HG03565 (cell line): ENCODE results near the gene ATF1.
"Not testable (repeated sequence)": the region's sequence is repeated elsewhere in the genome, so short reads cannot be mapped to it uniquely, and the experiment has no call there.

ENCODE experiments used
- ATAC-seq: cut with Tn5 transposase; IDR thresholded peaks from one replicate; pipeline ENCODE4 v1.9.1; 2021; ENCODE audit warnings: mild to moderate bottlenecking, moderate library complexity; ENCODE audit not compliant: unreplicated experiment

The ATF1 gene

GRCh38 chr12:50790081-50790480 lies 26.2 kb downstream of the ATF1 start:
- no peak for ATAC-seq

DNA sequence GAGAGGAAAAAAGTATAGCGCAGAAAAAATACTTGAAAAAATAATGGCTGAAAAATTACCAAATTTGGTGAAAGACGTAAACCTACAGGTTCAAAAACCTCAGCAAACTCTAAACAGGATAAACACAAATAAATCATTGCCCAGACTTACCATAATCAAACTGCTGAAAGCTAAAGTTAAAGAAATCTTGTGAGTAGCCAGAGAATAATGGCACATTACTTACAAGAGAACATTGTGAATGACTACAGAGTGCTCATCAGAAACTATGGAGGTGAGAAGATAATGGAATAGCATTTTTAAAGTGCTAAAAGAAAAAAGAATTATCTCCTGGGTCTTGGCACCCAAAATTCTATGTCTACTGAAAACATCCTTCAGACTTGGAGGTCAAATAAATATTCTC lies 36.0 kb downstream of the ATF1 start:
- no peak for ATAC-seq

- no peak for ATAC-seq
Observed at GRCh38 chr12:50803230-50803875, 39.5 kb downstream of the ATF1 start.

GRCh38 chr12:50806176-50806575 lies 42.3 kb downstream of the ATF1 start:
- no peak for ATAC-seq

DNA sequence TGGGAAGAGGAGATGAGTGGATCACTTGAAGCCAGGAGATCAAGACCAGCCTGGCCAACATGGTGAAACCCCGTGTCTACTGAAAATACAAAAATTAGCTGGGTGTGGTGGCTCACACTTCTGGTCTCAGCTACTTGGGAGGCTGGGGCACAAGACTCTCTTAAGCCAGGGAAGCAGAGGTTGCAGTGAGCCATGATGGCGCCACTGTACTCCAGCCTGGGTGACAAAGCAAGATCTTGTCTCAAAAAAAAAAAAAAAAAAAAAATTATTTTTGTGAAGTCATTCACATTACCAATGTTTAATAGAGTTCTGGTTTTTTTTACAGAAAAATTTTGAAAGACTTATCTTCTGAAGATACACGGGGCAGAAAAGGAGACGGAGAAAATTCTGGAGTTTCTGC lies 45.2 kb downstream of the ATF1 start:
- ATAC-seq: not testable (repeated sequence)

DNA sequence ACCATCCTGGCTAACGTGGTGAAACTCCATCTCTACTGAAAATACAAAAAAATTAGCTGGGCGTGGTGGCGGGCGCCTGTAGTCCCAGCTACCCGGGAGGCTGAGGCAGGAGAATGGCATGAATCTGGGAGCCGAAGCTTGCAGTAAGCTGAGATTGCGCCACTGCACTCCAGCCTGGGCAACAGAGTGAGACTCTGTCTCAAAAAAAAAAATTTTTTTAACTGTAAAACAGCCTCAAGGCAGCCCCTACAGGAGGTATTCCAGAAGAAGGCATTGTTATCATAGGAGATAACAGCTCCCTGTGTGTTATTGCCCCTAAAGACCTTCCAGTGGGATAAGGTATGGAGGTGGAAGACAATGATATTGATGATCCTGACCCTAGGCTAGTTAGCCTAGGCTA lies 51.0 kb downstream of the ATF1 start:
- ATAC-seq: not testable (repeated sequence)

- ATAC-seq: no peak
Observed at GRCh38 chr12:50820177-50820576, 56.3 kb downstream of the ATF1 start.

GRCh38 chr12:50822082-50822481 lies 58.2 kb downstream of the ATF1 start:
- ATAC-seq: no peak

DNA sequence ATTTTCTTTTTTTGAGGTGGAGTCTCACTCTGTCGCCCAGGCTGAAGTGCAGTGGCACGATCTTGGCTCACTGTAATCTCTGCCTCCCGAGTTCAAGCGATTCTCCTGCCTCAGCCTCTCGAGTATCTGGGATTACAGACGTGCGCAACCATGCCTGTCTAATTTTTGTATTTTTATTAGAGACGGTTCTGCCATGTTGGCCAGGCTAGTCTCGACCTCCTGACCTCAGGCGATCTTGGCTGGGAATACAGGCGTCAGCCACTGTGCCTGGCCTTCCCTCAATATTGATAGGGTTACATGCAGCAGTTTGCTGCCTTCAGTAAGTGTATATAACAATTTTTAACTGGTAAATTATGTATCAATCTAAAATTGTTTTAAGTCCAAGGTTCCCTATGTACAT lies 59.8 kb downstream of the ATF1 start:
- not testable (repeated sequence) for ATAC-seq

DNA sequence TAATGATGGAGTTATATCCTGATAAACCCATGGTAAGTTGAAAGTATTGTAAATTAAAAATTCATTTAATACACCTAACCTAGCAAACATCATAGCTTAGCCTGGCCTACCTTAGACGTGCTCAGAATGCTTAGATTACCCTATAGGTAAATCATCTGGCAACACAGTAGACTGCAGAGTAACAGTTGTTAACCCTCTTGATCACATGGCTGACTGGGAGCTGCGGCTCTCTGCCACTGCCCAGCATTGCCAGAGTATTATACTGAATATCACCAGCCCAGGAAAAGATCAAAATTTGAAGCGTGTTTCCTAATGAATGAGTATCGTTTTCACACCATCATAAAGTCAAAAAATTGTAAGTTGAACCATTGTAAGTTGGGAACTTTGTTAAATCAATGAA lies 61.0 kb downstream of the ATF1 start:
- ATAC-seq: no peak

DNA sequence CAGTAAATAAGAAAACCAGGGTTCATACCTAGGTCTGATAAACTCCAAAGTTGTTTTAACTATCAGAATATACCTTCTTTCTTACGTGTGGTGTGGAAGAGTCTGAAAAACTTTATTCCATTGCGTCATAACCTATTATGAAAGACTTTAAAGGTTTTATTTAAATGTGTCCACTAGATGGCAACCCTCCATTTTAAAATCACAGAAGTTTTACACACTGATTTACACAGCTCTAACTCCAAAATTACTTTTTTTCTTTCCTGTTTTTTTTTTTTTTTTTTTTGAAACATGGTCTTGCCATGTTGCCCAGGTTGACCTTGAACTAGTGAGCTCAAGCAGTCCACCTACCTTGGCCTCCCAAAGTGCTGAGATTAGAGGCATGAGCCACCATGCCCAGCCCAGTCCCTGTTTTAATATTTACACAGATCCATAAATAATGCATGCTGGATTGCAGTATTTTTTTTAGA lies 61.5 kb downstream of the ATF1 start:
- no peak for ATAC-seq

DNA sequence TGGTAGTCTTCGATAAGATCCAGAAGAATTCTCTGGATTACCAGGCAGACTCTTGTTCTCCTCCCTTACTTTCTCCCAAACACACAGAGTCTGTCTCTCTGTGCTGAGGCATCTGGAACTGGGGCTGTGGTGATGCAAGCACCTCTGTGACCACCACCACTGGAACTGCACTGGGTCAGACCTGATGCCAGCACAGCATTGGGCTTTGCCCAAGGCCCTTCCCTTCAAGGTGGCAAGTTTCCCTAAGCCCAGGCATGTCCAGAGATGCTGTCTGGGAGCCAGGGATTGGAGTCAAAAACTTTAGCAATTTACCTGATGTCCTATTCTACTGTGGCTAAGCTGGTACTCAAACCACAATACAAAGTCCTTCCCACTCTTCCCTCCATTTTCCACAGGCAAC lies 64.2 kb downstream of the ATF1 start:
- ATAC-seq: no peak

DNA sequence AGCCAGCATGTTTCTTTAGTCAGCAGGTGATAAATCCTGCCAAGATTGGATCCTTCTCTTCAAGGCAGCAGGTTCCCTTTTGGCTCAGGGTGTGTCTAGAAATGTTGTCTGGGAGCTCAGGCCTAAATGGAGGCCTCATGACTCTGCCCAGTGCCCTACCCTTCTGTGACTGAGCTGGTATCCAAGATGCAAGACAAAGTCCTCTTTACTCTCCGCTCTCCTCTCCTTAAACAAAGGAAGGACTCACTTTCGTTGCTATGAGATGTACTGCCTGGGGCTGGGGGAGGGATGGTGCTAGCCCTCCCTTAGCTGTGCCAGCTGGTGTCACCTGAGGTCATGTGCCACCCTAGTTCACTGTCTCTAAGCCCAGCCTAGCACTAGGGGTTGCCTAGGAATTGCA lies 65.0 kb downstream of the ATF1 start:
- no peak for ATAC-seq

DNA sequence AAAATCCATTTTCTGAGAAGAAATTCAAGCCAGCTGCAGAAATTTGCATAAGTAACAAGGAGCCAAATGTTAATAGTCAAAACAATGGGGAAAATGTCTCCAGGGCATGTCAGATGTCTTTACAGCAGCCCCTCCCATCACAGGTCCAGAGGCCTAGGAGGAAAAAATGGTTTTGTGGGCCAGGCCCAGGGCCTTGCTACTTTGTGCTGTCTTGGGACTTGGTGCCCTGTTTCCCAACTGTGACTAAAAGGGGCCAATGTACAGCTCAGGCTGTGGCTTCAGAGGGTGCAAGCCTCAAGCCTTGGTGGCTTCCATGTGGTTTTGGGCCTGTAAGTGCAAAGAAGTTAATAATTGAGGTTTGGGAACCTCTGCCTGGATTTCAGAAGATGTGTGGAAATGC lies 69.9 kb downstream of the ATF1 start:
- not testable (repeated sequence) for ATAC-seq

- ATAC-seq: no peak
Observed at GRCh38 chr12:50839042-50839441, 75.1 kb downstream of the ATF1 start.

GRCh38 chr12:50840809-50841487 lies 77.0 kb downstream of the ATF1 start:
- ATAC-seq: no peak

DNA sequence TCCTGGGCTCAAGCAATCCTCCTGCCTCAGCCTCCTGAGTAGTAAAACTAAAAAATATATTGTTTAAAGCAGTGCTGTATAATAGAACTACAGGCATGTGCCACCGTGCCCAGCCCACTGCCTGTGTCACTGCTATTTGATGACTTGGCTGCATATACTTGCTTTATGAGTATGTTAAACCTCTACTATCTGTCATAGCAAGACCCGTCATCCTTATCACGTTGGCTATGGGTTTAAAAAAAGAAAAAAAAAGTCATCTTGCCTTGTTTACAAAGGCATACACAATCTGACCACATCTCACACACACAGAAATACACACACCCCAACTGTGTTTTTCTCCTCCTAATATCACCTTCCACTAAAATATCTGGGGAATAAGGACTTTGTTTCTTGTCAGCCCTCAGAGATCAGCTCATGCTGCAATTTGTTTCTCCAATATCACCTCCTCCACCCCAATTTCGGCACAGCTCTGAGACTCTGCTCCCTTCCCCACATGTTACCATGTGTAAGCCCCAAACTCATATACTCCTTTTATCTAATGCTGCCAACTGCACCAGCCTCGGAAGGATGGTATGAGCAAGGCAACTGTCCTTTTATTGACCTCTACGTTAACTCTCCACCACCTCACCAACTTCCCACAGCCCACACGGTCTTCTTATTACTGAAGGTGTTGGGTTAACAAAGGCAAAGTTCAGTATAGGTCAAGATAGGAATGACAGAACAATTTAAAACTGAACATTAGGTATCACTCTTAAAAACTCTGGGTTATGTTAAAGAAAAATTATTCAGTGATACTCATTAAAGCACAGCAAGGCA lies 78.0 kb downstream of the ATF1 start:
- ATAC-seq: no peak

DNA sequence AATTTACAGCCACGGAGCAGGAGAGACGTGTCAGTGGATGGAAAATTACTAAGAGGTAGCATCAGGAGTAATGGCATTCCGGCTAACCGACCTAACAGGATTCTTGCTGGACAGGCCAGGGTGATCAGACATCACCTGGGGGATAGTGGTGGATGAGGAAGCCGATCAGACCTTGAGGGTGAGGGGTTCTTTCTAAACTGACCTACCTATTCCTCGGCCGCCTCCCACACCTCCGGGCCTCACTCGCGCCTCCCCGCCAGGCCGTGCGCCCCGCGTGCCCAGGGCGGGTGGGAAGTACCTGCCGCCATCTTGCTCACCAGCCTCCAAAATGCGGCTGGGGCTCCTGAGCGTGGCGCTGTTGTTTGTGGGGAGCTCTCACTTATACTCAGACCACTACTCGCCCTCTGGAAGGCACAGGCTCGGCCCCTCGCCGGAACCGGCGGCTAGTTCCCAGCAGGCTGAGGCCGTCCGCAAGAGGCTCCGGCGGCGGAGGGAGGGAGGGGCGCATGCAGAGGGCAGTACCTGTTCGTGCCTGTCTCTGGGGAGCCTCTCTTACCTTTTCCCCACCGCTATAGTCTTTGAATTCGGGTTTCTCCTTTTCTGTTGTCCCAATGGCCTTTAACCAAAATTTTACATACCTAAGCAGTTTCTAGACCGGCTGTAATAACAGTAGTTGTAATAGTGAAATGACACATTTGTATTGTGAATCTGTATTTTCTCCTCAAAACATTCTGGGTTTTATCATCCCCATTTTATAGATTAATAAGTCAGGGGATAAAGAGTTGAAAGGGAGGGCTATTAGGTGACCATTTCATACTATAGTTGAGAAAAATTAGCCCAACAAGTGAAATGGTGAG lies 79.0 kb downstream of the ATF1 start, which contains the start of gene TMPRSS12:
Gene TMPRSS12, plus strand, starts transcription at position 290 of the 857 bp plus-strand sequence. Its CDS starts 39 bp downstream, at position 329.
- ATAC-seq: no peak

- no peak for ATAC-seq
Observed at GRCh38 chr12:50845021-50845647, 81.2 kb downstream of the ATF1 start.

- ATAC-seq: no peak
Observed at GRCh38 chr12:50848963-50849362, 85.1 kb downstream of the ATF1 start.
